WI38 (cell line): ENCODE data around the gene BMPER.

Source experiments
- H3K4me3 ChIP-seq: 2 replicates; pipeline ENCODE4 v1.5.1; 2011; ENCODE audit warnings: low read depth, mild to moderate bottlenecking, control low read depth, low read length
- TF ChIP-seq, protein P1 (sequence below): IDR thresholded peaks from 2 replicates; pipeline ENCODE4 v1.5.1; 2012; ENCODE audit warnings: low read depth, mild to moderate bottlenecking, control low read depth, low read length

BMPER gene

GRCh38 chr7:33910756-33911155, 5.4 kb downstream of the BMPER start:
- TF ChIP-seq, protein P1, sequence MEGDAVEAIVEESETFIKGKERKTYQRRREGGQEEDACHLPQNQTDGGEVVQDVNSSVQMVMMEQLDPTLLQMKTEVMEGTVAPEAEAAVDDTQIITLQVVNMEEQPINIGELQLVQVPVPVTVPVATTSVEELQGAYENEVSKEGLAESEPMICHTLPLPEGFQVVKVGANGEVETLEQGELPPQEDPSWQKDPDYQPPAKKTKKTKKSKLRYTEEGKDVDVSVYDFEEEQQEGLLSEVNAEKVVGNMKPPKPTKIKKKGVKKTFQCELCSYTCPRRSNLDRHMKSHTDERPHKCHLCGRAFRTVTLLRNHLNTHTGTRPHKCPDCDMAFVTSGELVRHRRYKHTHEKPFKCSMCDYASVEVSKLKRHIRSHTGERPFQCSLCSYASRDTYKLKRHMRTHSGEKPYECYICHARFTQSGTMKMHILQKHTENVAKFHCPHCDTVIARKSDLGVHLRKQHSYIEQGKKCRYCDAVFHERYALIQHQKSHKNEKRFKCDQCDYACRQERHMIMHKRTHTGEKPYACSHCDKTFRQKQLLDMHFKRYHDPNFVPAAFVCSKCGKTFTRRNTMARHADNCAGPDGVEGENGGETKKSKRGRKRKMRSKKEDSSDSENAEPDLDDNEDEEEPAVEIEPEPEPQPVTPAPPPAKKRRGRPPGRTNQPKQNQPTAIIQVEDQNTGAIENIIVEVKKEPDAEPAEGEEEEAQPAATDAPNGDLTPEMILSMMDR = no peak

DNA sequence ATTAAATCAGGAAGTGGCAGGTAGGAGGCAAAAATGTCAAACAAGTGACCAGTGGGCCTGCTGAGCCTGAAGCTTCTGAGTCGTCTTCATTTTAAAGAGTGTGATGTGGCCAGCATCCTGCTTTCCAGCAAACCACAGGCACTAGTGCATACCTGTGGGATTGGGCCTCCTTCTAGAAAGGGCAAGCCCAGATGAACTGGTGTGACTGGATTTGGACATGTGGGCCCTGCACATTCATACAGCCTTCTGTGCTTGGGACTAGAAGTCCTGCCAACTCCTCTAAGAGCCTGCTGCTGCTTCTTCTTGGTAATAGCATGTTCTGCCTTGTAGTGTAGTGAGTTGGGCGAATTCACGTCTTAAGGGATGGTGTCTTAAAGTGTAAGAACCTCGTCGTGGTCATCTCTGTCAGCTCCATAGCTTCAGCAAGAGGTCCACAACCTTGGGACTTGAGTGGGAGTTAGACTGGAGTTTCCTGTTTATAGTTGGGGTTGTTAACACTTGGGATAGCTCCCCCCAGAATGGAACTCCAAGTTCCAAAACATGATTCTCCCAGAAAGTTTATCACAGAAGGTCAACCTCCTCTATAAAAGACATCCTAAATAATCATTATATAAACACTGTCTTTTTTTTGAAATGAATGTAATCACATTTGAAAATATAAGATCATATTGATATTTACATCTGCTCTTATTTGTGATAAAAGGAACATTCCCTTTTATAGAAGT, 11.2 kb downstream of the BMPER start:
- no peak overlapping the region for H3K4me3 ChIP-seq
- TF ChIP-seq, protein P1 = no peak

More at GRCh38 chr7:33910756-33911155, 5.4 kb downstream of the BMPER start:
- H3K4me3 ChIP-seq = no peak overlapping the region

- H3K4me3 ChIP-seq = no peak overlapping the region
- TF ChIP-seq, protein P1 = no peak
These were observed 12.3 kb downstream of the BMPER start for GRCh38 chr7:33917661-33918060.

- H3K4me3 ChIP-seq = no peak overlapping the region
- TF ChIP-seq, protein P1 = no peak
These were observed 13.3 kb downstream of the BMPER start for GRCh38 chr7:33918438-33919143.

- TF ChIP-seq, protein P1 = no peak
These were observed 14.1 kb downstream of the BMPER start for GRCh38 chr7:33919449-33919848.

DNA sequence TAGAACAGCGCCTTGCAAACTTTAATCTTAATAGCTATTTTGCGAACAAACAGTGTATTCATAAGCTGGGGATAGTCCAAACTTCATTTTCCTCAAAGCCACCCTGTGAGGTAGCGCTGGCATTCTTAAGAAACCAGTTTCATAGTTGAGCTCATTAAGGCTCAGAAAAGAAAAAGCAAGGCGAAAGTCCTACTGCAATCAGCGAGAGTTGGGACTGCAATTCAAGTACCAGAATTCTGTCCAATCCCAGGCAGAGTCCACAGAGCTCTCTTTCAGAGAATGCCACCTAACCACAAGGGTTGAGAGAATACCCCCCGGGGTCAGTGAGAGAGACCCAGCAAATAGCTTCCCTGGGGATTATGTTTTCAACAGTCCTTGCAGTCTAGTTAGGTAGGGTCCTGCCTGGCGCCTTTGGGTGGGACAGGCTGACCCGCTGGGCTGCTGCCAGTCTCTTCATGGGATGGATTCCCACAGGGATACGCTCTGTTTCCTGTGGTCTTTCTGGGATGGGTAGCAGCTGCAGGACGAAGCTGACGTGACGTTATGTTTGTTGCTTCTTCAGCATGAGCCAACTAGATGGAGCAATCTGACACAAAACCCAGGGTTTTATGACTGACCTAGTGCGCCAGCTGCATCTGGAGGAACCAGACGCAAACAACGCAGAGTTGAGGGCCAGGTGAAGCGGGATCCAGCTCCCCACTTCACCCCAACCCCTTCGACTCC, 16.0 kb downstream of the BMPER start:
- TF ChIP-seq, protein P1 = no peak

More at GRCh38 chr7:33919449-33919848, 14.1 kb downstream of the BMPER start:
- H3K4me3 ChIP-seq = no peak overlapping the region

More for the DNA sequence above, 16.0 kb downstream of the BMPER start:
- H3K4me3 ChIP-seq = no peak overlapping the region
